HG03159 (cell line): Measurements from ENCODE around the gene ZBTB5.
"Not testable (repeated sequence)": the region's sequence is repeated elsewhere in the genome, so short reads cannot be mapped to it uniquely, and the experiment has no call there.

Experiments used
- ATAC-seq: cut with Tn5 transposase; IDR thresholded peaks from one replicate; pipeline ENCODE4 v1.9.1; 2021; ENCODE audit warnings: mild to moderate bottlenecking, moderate library complexity; ENCODE audit not compliant: unreplicated experiment

Gene ZBTB5

DNA sequence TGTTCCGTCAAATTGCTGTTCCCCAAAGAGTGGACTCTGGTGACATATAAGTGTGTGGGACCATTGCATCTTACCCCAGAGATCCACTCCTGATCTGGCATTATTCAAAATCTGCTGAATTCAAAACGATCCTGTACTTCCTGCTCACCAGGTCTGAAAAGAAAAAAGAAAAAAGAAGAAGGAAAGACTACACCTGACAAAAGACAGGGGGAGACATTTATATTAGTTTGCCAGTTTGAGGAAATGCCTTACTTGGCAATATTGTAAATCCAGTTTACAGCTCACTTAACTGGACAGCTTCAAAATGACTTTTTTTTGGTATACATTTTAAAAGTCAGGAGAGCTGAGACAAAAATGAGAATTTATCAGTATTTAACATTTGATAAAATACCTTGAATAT, 57.8 kb downstream of the ZBTB5 start:
- ATAC-seq, result no peak

DNA sequence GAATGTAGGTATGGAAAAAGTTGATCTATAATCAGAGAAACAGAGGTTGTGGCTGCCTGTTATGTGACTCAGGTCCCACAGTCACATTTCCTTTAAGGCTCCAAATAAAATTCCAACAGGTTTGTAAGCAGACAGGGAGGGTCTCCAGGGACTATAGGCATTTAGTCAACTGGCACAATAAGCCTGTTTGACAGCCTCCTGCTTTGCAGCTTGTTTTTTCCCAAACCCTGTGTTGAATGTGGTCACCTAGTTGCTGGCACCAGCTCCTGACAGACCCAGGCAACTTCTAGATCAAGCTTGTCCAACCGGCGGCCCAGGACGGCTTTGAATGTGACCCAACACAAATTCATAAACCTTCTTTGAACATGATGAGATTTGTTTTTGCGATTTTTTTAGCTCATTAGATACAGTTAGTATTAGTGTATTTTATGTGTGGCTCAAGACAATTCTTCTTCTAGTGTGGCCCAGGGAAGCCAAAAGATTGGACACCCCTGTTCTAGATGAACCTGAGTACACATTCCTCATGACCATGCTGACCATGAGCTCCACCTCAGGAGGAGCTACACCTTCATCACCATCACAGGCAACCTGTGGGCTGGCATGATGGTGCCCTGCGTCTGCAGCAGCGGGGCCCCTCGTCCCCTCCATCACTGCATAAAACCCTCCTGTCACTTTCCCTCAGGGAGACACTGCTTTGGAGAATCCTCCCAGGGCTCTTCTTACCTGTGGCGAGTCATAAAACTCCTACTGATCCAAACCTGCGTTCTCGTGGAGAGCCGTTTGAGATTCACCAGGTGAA, 58.4 kb downstream of the ZBTB5 start:
- ATAC-seq, result no peak

DNA sequence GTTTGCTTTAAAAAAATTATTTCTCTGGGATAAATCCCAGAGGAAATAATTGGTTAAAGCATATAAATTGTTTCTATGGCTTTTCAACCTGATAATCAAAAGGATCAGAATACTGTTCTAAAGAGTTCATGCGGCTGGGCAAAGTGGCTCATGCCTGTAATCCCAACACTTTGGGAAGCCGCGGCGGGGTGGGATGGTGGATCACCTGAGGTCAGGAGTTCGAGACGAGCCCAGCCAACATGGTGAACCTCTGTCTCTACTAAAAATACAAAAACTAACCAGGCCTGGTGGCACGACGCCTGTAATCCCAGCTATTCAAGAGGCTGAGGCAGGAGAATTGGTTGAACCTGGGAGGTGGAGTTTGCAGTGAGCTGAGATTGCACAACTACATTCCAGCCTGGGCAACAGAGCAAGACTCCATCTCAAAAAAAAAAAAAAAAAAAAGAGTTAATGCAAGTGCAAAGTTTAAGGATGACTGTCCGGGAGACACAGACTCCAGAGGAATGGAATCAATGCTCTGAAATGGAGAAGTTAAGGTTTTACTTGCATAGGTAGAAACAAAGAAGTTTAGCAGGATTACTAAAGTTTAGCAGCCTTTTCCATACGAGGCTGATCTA, 59.4 kb downstream of the ZBTB5 start:
- ATAC-seq, result no peak

DNA sequence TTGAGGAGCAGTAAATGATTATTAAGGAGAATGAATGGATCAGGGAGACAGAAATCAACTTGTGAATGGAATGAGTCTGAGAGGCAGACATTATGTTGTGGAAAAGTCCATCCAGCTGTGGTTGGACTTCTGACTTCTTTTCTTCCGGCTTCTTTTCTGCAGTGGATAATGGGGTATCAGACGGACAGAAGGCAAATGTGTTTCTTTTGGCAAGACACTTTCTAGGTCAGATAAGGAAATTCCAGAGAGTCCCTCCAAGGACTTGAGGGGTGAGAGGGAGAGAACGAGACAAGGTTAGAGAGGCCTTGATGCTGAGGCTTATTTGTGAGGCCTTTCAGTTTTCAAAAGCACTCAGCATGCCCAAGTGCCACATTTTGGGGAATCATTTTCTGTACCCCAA, 59.9 kb downstream of the ZBTB5 start:
- ATAC-seq, result no peak

DNA sequence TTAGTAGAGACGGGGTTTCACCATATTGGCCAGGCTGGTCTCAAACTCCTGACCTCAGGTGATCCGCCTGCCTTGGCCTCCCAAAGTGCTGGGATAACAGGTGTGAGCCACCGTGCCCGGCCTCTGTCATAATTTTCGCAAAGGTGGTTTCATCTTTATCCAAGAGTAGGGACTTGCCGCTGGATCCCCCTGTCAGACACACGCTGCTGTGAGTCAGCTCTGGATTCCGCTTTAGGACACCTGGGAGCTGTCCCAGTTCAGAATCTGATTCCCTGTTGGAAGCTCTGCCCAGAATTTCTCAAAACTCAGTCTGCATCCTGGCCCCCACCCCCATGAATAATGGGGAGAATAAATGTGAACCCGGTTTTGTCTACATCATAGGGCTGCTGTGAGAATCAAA, 60.7 kb downstream of the ZBTB5 start:
- ATAC-seq, result no peak

DNA sequence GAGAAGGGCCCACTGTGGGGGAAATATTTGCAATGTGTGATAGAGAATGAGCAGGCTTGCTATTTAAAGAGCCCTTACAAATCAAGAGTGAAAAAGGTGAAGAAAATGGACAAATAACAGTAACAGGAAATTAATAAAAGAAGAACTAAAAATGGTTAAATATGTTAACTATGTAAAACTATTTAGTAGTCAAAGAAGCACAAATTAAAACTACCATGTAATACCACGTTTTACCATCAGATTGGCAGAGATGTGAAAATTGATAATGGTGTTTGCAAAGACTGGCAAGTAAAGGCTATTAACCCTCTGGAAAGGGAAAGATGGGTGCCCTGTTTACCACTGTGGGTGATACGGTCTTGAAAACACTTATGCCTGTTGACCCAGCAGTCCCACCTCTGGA, 65.9 kb downstream of the ZBTB5 start:
- no peak for ATAC-seq

DNA sequence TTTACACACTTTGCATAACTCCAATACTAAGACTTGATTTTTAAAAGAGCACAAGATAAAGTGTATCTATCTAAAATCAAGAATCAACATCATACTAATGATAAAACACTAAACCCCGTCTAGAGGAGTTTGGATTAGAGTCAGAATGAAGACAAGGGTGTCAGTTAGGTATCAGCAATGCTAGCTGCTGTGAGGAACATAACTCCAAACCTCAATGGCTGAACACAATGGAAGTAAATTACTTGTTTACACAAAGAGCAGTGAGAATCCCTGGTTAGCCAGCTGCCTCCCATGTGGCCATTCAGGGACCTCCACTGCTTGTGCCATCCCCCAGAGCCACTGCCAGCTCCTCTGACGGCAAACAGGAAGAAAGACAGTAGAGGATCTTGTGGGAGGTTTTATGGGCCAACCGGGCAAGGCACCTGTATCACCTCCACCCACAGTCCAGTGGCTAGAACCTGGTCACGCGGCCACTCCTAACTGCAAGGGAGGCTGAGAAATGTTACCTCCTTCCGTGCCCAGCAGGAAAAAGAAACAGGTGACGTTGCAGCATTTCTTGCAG, 66.7 kb downstream of the ZBTB5 start:
- ATAC-seq, result no peak

DNA sequence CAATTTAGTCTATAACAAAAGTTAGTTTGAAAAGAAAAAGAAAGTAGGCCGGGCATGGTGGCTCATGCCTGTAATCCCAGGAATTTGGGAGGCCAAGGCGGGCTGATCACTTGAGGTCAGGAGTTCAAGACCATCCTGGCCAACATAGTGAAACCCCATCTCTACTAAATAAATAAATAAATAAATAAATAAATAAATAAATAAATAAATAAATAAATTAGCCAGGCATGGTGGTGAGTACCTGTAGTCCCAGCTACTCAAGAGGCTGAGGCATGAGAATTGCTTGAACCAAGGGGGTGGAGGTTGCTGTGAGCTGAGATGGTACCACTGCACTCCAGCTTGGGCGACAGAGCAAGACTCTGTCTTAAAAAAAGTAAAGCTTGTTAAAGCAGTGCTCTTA, 67.3 kb downstream of the ZBTB5 start:
- ATAC-seq, result not testable (repeated sequence)

DNA sequence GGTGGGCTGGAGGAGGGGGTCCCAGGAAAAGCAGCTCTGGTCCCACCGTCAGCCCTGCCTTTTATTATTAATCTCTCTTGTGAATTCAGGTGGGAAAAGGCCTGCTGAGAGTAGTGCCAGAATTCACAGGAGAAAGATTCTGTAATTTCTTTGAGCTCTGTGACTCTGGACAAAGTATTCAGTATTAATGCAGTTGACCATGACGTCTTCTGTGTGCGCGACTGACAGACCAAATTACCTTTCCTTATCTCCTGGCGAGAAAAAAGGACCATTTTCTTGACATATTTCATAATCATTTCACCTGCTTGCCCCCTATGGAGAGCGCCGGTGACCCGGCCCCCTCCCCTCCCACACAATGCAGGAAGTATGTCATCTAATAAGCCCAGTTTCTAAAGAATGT, 69.6 kb downstream of the ZBTB5 start:
- ATAC-seq, result no peak

DNA sequence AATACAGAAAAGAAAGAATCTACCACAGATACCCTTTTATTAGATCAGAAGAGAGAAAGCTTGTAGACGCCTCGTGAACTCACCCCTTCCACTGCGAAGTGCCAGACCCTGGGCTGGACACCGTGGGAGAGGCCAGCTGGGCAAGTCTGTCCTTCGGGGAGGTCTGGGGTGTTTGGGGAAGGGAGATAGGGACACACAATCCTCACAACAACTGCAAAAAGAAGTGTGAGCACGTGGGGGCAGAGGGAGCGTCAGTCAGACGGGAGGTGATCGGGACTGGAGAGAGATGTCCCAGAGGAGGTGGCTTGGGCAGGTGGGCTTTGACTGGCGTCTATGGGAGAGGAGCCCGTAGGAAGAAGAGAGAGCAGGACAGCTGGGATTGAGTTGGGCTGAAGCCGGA, 70.0 kb downstream of the ZBTB5 start:
- no peak for ATAC-seq

DNA sequence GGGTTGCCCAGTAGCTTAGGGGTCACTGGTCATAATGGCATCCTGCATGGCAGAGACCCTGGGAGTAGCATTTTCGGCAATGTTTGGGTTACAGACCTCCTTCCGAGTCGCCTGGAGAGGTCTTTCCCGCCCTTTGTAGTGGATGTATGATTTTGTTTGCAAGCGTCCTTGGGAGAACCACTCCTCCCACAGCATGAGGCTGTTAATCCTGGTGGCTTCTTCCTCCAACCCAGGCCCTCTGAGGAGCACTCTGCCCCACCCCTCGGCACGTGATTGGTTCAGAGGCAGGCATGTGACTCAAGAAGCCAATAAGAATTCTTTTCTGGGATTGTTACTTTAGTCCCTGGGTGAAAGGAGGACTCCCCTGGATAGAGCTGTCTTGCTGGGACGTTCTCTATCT, 73.0 kb downstream of the ZBTB5 start:
- ATAC-seq, result no peak

DNA sequence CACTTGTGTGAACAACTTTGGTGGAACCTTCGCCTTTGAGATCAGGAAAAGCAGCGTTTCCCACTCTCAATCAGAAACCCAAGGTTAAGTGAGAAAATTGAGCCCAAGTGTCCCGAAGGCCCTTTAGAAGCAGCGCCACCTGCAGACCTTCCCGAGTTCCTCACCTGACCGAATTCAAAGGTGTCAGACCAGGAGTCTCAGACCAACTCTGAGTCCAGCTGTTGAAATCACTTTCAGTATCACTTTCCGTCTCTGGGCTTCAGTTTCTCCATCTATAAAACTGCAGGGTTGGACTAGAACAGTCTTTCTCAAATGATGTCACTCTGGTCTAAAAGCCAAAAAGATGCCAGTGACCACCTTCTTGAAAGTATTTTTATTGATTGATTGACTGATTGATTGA, 74.5 kb downstream of the ZBTB5 start:
- ATAC-seq, result peak; percentile 85
